GM06990 (cell line): ENCODE measurements around the gene C4orf46.
"Not testable (repeated sequence)": the region's sequence is repeated elsewhere in the genome, so short reads cannot be mapped to it uniquely, and the experiment has no call there.

ENCODE experiments used
- DNase-seq: peaks from one replicate; pipeline ENCODE4 v3.0.0-alpha.2; 2011; ENCODE audit not compliant: insufficient read length; ENCODE audit errors: extremely low read depth
- H3K27me3 ChIP-seq: replicated peaks from 2 replicates; pipeline ENCODE4 v1.6.0; 2011; ENCODE audit warnings: low read length; ENCODE audit not compliant: control insufficient read depth, insufficient read depth
- H3K36me3 ChIP-seq: 2 replicates; pipeline ENCODE4 v1.5.1; 2011; ENCODE audit warnings: low read length; ENCODE audit not compliant: control insufficient read depth, insufficient read depth
- H3K4me3 ChIP-seq: replicated peaks from 2 replicates; pipeline ENCODE4 v1.5.1; 2011; ENCODE audit warnings: low read depth, mild to moderate bottlenecking, control low read depth, low read length
- CTCF ChIP-seq: IDR thresholded peaks from 2 replicates; pipeline ENCODE4 v1.5.1; 2011; ENCODE audit warnings: low read length, control low read depth, mild to moderate bottlenecking, inconsistent platforms; ENCODE audit not compliant: insufficient read depth, poor library complexity, severe bottlenecking

The C4orf46 gene

DNA sequence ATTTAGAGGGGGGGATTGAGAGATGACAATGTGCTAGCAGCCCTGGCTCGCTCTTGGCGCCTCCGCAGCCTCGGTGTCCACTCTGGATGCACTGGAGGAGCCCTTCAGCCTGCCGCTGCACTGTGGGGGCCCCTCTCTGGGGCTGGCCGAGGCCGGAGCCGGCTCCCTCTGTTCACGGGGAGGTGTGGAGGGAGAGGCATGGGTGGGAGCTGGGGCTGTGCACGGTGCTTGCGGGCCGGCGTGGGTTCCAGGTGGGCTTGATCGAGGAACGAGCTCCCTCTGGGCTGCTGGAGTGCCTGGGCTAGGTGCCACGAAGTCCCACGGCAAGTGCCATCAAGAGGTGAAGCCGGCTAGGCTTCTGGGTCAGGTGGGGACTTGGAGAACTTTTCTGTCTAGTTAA is 6.9 kb downstream of the C4orf46 start:
- no peaks in the 10 kb centered on the region for H3K27me3 ChIP-seq
- no peaks in the 10 kb centered on the region; the same call in 1 of the 2 replicates for H3K36me3 ChIP-seq
- DNase-seq = no peak
- no peak overlapping the region for H3K4me3 ChIP-seq
- TF ChIP-seq CTCF = no peak

DNA sequence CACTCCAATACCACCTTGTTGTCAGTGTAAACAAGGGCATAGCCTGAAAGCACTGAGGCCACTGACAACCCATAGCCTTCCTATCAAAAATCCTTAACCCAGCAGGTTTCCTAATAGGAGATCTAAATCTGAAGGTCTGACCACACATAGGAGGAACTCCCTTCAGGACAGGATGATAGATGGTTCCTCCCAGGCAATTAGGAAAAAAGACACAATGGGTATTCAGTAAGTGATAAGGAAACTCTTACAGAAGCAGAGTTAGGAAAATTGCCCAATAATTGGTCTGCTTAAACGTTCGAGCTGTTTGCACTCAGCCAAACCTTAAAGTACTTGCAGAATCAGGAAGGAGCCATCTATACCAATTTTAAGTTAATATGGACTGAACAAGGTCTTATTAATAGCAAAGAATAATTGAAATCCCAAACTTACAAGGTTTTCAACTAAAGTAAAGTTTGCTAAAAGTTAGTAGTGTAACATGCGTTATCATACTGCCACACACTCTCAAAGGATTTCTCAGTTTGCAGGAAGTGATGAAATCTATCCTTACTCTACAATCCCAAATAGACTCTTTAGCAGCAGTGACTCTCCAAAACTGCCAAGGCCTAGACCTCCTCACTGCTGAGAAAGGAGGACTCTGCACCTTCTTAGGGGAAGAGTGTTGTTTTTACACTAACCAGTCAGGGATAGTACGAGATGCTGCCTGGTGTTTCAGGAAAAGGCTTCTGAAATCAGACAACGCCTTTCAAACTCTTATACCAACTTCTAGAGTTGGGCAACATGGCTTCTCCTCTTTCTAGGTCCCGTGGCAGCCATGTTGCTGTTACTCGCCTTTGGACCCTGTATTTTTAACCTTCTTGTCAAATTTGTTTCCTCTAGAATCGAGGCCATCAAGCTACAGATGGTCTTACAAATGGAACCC is 7.7 kb downstream of the C4orf46 start:
- H3K36me3 ChIP-seq, DNase-seq, H3K4me3 ChIP-seq, H3K27me3 ChIP-seq: not testable (repeated sequence)

GRCh38 chr4:158663255-158663654 is 8.4 kb downstream of the C4orf46 start:
- not testable (repeated sequence) for H3K36me3 ChIP-seq, DNase-seq, H3K4me3 ChIP-seq, H3K27me3 ChIP-seq

- TF ChIP-seq CTCF = no peak
- DNase-seq = no peak
- Histone ChIP-seq H3K27me3 (no peaks in the 10 kb centered on the region), H3K36me3 (no peaks in the 10 kb centered on the region), H3K4me3 (no peak overlapping the region)
Measured at GRCh38 chr4:158657291-158657690, 14.4 kb downstream of the C4orf46 start.

DNA sequence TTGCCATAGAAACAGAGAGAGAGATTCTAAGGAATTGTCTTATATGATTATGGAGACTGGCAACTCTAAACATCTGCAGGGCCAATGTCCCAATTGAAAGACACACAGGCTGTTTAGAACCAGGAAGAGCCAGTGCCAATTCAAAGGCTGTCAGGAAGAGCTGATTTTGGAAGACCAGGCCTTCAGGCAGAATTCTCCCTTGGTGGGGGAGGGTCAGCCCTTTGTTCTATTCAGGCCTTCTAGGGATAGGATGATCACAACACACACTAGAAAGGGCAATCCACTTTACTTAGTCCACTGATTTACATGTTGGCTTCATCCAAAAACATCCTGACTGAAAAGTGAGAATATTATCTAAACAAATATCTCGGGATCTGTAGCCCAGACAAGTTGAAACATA is 15.2 kb downstream of the C4orf46 start:
- Histone ChIP-seq H3K36me3 (no peaks in the 10 kb centered on the region), H3K27me3 (no peaks in the 10 kb centered on the region), H3K4me3 (no peak overlapping the region)
- no peak for TF ChIP-seq CTCF
- no peak for DNase-seq

DNA sequence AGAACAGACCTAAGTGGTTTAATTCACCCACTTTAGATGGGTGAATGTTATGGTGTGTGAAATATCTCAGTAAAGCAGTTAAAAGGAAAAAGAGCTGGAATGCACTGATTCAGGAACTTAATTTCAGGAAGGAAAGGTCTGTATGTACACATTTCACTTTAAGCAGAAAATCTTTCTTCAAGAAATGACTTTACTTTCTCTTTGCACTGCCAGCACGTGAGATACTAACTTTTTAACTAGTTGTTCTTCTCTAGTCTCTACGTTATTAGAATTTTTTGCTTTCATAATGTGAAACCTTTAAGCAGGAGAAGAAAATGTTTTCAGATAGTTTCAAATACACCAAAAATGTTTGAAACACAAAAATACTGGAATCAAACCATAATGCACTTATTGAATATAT is 18.8 kb downstream of the C4orf46 start:
- no peak overlapping the region for H3K4me3 ChIP-seq
- H3K36me3 ChIP-seq = no peaks in the 10 kb centered on the region

More for the DNA sequence above, 18.8 kb downstream of the C4orf46 start:
- no peak for DNase-seq
- TF ChIP-seq CTCF = no peak
- no peaks in the 10 kb centered on the region for H3K27me3 ChIP-seq
